GM11168 (cell line): ENCODE data around the gene KCTD18.

Source experiments
- in situ Hi-C: fragments of 300-500 bp; cut with MboI; formaldehyde crosslinking; loops from one replicate; pipeline ENCODE4 v1.12.0; 2022; ENCODE audit warnings: low sequenced_read_pairs; ENCODE audit not compliant: unreplicated experiment

KCTD18 gene

GRCh38 chr2:200488169-200488568 lies 21.7 kb downstream of the KCTD18 start:
- in situ Hi-C loops = loop anchor here (5.0 kb wide), 1 partner anchor 511 kb away; no protein-coding TSS in a partner anchor

GRCh38 chr2:200486529-200486928 lies 23.3 kb downstream of the KCTD18 start:
- in situ Hi-C loops = loop anchor here (5.0 kb wide), 1 partner anchor 509 kb away; no protein-coding TSS in a partner anchor

GRCh38 chr2:200484934-200485333 lies 24.9 kb downstream of the KCTD18 start:
- in situ Hi-C loops = loop anchor here (5.0 kb wide), 1 partner anchor 508 kb away; no protein-coding TSS in a partner anchor

GRCh38 chr2:200483729-200484198 lies 26.1 kb downstream of the KCTD18 start:
- in situ Hi-C loops = no loop called here

GRCh38 chr2:200482194-200482593 lies 27.7 kb downstream of the KCTD18 start:
- in situ Hi-C loops = no loop called here

GRCh38 chr2:200479692-200480265 lies 30.1 kb downstream of the KCTD18 start:
- in situ Hi-C loops = no loop called here

- in situ Hi-C loops = no loop called here
Measured at GRCh38 chr2:200477667-200478131, 32.2 kb downstream of the KCTD18 start.

- in situ Hi-C loops = no loop called here
Measured at GRCh38 chr2:200476836-200477235, 33.0 kb downstream of the KCTD18 start.

GRCh38 chr2:200475795-200476194 lies 34.1 kb downstream of the KCTD18 start:
- in situ Hi-C loops = no loop called here

GRCh38 chr2:200472853-200473464 lies 36.9 kb downstream of the KCTD18 start:
- in situ Hi-C loops = no loop called here

GRCh38 chr2:200471928-200472645 lies 37.8 kb downstream of the KCTD18 start:
- in situ Hi-C loops = no loop called here

- in situ Hi-C loops = no loop called here
Measured at GRCh38 chr2:200471324-200471848, 38.5 kb downstream of the KCTD18 start.

GRCh38 chr2:200470230-200470629 lies 39.6 kb downstream of the KCTD18 start:
- in situ Hi-C loops = no loop called here

- in situ Hi-C loops = no loop called here
Measured at GRCh38 chr2:200469708-200470211, 40.1 kb downstream of the KCTD18 start.

GRCh38 chr2:200467806-200468681 lies 41.8 kb downstream of the KCTD18 start:
- in situ Hi-C loops = no loop called here

- in situ Hi-C loops = no loop called here
Measured at GRCh38 chr2:200466425-200467418, 43.1 kb downstream of the KCTD18 start.

- in situ Hi-C loops = no loop called here
Measured at GRCh38 chr2:200463452-200463851, 46.4 kb downstream of the KCTD18 start.

GRCh38 chr2:200461846-200462710 lies 47.8 kb downstream of the KCTD18 start:
- in situ Hi-C loops = no loop called here
